Neutrophil (primary cell): ENCODE data around the gene GPAT2.
"Not testable (repeated sequence)": the region's sequence is repeated elsewhere in the genome, so short reads cannot be mapped to it uniquely, and the experiment has no call there.

Experiments used
- H3K27ac ChIP-seq: fragments of 200-600 bp; sonication (generic); 2 replicates; pipeline ENCODE4 v1.5.1; 2016; ENCODE audit warnings: mild to moderate bottlenecking, moderate library complexity
- H3K27me3 ChIP-seq: fragments of 200-600 bp; sonication (generic); 2 replicates; pipeline ENCODE4 v1.6.0; 2016; ENCODE audit warnings: mild to moderate bottlenecking
- H3K36me3 ChIP-seq: fragments of 200-600 bp; sonication (generic); 2 replicates; pipeline ENCODE4 v1.5.1; 2017
- H3K4me1 ChIP-seq, 2 experiments: fragments of 200-600 bp in 1 of 2; sonication (generic) in 1 of 2; 1 replicate in 1 of 2; 2 replicates in 1 of 2; pipeline versions ENCODE4 v1.5.1 to v1.6.1; 2013 to 2016; ENCODE audit warnings: low read depth in 1 of 2, low read length in 1 of 2, mild to moderate bottlenecking in 1 of 2, moderate library complexity in 1 of 2; ENCODE audit not compliant: control insufficient read depth in 1 of 2, insufficient read depth in 1 of 2
- H3K4me3 ChIP-seq, 2 experiments: fragments of 200-600 bp in 1 of 2; sonication (generic) in 1 of 2; 1 replicate in 1 of 2; 2 replicates in 1 of 2; pipeline ENCODE4 v1.5.1; 2013 to 2016; ENCODE audit warnings: low read depth in 1 of 2, low read length in 1 of 2, mild to moderate bottlenecking in 1 of 2, moderate library complexity in 1 of 2
- H3K9me3 ChIP-seq: fragments of 200-600 bp; sonication (generic); 2 replicates; pipeline ENCODE4 v1.5.1; 2016
- CTCF ChIP-seq: fragments of 200-600 bp; sonication (generic); IDR thresholded peaks from 2 replicates; pipeline ENCODE4 v1.5.1; 2016; ENCODE audit warnings: antibody characterized with exemption

Gene GPAT2

GRCh38 chr2:96067098-96067660 lies 32.5 kb upstream of the GPAT2 start:
- not testable (repeated sequence) for H3K4me1 ChIP-seq, H3K27me3 ChIP-seq, H3K36me3 ChIP-seq, H3K9me3 ChIP-seq, H3K27ac ChIP-seq, H3K4me3 ChIP-seq

GRCh38 chr2:96066511-96066910 lies 31.8 kb upstream of the GPAT2 start:
- H3K27ac ChIP-seq, H3K9me3 ChIP-seq: not testable (repeated sequence)

GRCh38 chr2:96065954-96066353 lies 31.2 kb upstream of the GPAT2 start:
- H3K36me3 ChIP-seq, H3K4me1 ChIP-seq, H3K27me3 ChIP-seq, H3K27ac ChIP-seq, H3K4me3 ChIP-seq, H3K9me3 ChIP-seq: not testable (repeated sequence)

More at GRCh38 chr2:96066511-96066910, 31.8 kb upstream of the GPAT2 start:
- H3K4me3 ChIP-seq, H3K36me3 ChIP-seq, H3K4me1 ChIP-seq, H3K27me3 ChIP-seq: not testable (repeated sequence)

DNA sequence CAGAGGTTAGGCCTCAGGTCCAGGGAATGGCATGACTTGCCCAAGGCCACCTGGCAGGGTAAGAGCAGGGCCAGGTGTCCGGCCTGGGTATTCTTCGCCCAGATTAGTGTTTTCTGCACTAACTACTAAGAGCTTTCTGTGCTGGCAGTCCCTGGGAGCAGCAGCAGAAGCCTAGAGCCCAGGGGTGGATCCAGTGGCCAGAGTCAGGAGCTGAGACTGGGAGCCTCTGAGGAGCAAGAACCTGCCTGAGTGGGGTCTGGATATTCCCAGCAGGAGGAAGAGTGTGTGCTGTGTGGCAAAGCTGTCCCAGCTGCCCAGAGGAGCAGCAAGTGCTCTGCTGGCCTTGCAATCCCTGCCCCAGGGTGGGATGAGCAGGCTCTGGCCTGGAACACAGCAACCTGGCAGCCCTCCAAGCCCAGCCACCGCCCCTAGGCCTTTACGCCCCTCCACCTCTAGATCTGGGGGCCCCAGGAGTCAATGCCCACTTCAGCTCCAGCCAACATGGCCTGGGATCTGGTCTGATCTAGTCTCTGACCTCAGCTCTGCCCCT lies 30.7 kb upstream of the GPAT2 start:
- Histone ChIP-seq H3K4me3 (no peak overlapping the region), H3K36me3 (no peaks in the 10 kb centered on the region), H3K9me3 (no peaks in the 10 kb centered on the region), H3K4me1 (peaks cover 0 to 4% of the 10 kb centered on the region in 2 experiments), H3K27me3 (no peaks in the 10 kb centered on the region), H3K27ac (no peak overlapping the region)
- no peak for TF ChIP-seq CTCF

DNA sequence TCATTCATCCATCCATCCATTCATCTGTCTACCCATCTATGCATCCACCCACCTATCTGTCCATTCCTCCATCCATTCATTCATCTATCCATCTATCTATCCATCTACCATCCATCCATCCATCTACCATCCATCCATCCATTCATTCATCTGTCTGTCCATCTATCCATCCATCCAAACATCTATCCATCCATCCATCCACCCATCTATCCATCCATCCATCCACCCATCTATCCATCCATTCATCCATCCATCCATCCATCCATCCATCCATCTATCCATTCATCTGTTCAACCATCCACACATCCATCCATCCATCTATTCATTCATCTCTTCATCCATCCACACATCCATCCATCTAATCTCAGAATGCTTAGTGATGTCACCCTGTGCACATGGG lies 30.0 kb upstream of the GPAT2 start:
- H3K4me1 ChIP-seq, H3K9me3 ChIP-seq, H3K27me3 ChIP-seq, H3K36me3 ChIP-seq, H3K27ac ChIP-seq, H3K4me3 ChIP-seq: not testable (repeated sequence)

DNA sequence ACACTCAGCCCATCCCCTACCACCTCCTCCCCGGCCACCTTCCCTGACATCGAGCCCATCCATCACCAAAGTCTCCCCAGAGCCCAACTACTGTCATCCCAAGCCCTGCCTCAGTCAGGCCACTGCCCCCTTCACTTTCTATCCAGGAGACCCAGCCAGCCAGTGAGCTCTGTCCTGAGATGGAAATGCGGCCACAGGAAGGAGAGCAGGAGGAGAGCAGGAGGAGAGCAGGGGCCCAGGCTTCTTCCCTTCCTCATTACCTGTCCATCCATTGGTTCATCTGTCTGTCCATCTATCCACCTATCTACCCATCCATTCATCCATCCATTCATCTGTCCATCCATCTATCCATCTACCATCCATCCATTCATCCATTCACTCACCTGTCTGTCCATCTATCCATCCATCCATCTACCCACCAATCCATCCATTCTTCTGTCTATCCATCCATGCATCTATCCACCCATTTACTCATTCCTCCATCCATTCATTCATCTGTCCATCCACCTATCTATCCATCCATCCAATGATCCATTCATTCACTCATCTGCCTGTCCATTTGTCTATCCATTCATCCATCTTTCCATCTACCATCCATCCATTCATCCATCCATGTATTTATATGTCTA lies 29.4 kb upstream of the GPAT2 start:
- not testable (repeated sequence) for H3K9me3 ChIP-seq, H3K36me3 ChIP-seq, H3K4me3 ChIP-seq, H3K27me3 ChIP-seq, H3K27ac ChIP-seq, H3K4me1 ChIP-seq

GRCh38 chr2:96063116-96063899 lies 28.6 kb upstream of the GPAT2 start:
- H3K4me3 ChIP-seq, H3K4me1 ChIP-seq, H3K27ac ChIP-seq: not testable (repeated sequence)

GRCh38 chr2:96062483-96062882 lies 27.8 kb upstream of the GPAT2 start:
- H3K4me1 ChIP-seq, H3K4me3 ChIP-seq, H3K9me3 ChIP-seq, H3K36me3 ChIP-seq, H3K27ac ChIP-seq, H3K27me3 ChIP-seq: not testable (repeated sequence)

More at GRCh38 chr2:96063116-96063899, 28.6 kb upstream of the GPAT2 start:
- H3K36me3 ChIP-seq, H3K9me3 ChIP-seq, H3K27me3 ChIP-seq: not testable (repeated sequence)

- not testable (repeated sequence) for H3K9me3 ChIP-seq, H3K27me3 ChIP-seq, H3K4me1 ChIP-seq, H3K36me3 ChIP-seq, H3K27ac ChIP-seq, H3K4me3 ChIP-seq
Measured at GRCh38 chr2:96061901-96062300, 27.2 kb upstream of the GPAT2 start.

DNA sequence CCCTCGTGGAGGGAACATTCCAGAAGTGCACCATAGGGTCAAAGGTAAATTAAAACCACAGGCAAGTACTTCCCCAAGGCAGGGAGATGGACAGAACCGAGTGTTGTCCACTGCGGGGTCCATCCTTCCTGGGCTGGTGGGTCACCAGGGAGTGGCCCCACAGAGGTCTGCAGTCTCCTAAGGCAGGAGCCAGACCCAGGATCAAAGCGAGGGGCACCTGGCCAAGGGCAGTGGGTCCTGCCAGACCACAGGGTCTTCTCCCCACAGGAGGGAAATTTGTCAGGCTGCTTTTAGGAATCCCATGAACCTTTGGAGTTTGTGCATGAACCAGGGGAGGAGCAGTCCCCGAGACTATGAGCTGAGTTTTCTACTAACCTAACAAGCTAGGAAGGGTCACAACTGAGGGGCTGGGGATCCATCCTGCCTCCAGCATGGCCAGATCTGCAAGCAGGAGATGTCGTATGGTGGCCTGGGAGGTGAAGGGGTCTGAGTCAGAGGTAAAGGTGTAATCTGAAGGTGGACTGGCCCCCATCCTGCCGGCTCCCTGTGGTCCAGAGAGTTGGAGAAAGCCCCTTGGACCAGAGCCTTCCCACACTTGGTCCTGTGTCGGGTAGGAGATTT lies 26.6 kb upstream of the GPAT2 start:
- not testable (repeated sequence) for H3K36me3 ChIP-seq, H3K4me1 ChIP-seq, H3K4me3 ChIP-seq, H3K9me3 ChIP-seq, H3K27me3 ChIP-seq, H3K27ac ChIP-seq

- H3K4me3 ChIP-seq, H3K4me1 ChIP-seq, H3K27ac ChIP-seq, H3K36me3 ChIP-seq, H3K27me3 ChIP-seq, H3K9me3 ChIP-seq: not testable (repeated sequence)
Measured at GRCh38 chr2:96060325-96060724, 25.6 kb upstream of the GPAT2 start.

DNA sequence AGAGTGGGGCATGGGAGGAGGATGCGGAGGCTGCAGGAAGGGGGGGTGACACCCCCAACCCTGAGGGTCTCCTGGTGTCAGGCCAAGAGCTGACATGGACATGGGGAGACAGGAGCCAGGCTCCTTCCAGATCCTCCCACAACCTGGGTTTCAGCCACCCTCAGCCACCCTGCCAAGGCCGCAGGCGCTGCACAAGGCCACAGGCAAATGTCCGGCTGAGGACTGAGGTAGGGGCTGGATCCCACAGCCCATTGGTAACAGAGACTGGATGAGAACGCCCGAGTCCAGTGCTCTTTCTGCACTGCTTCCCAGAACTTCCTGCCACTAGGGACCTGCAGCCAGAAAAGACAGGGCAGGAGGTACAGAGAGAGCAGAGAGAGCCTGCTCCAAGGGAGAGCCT lies 24.7 kb upstream of the GPAT2 start:
- H3K4me3 ChIP-seq, H3K27ac ChIP-seq, H3K4me1 ChIP-seq, H3K9me3 ChIP-seq, H3K36me3 ChIP-seq, H3K27me3 ChIP-seq: not testable (repeated sequence)
